NCI-H1092 (cell line): Measurements from ENCODE around the gene AGTRAP.

ENCODE experiments used
- DNase-seq: peaks from one replicate; lab custom pipeline; 2025; lab: John Stamatoyannopoulos, UW

Gene AGTRAP

GRCh38 chr1:11735854-11736745 is at the start of gene AGTRAP:
Gene AGTRAP (plus strand): TSS chr1:11736136. CDS start chr1:11736209, 73 bp downstream.
- peak; percentile 91 for DNase-seq

- no peak for DNase-seq
Measured at GRCh38 chr1:11688506-11688905, 47.4 kb upstream of the AGTRAP start.

- DNase-seq: peak; percentile 29
Measured at GRCh38 chr1:11690397-11691301, 45.3 kb upstream of the AGTRAP start.

- peak; percentile 23 for DNase-seq
Measured at GRCh38 chr1:11691302-11691914, 44.5 kb upstream of the AGTRAP start, which contains the start of gene DRAXIN. Gene DRAXIN (plus strand): TSS chr1:11691710. CDS start chr1:11706259, 14,549 bp downstream.

GRCh38 chr1:11691928-11692711 is 43.8 kb upstream of the AGTRAP start:
- no peak for DNase-seq

GRCh38 chr1:11693024-11693590 is 42.8 kb upstream of the AGTRAP start:
- DNase-seq: no peak

- no peak for DNase-seq
Measured at GRCh38 chr1:11693917-11694316, 42.0 kb upstream of the AGTRAP start.

GRCh38 chr1:11695861-11696260 is 40.1 kb upstream of the AGTRAP start:
- DNase-seq: no peak

GRCh38 chr1:11697188-11697892 is 38.6 kb upstream of the AGTRAP start:
- no peak for DNase-seq

GRCh38 chr1:11697893-11698210 is 38.1 kb upstream of the AGTRAP start:
- DNase-seq: no peak

- DNase-seq: no peak
Measured at GRCh38 chr1:11700601-11701467, 35.1 kb upstream of the AGTRAP start.

GRCh38 chr1:11701551-11701961 is 34.4 kb upstream of the AGTRAP start:
- peak; percentile 53 for DNase-seq

- no peak for DNase-seq
Measured at GRCh38 chr1:11701981-11702803, 33.7 kb upstream of the AGTRAP start.

- DNase-seq: no peak
Measured at GRCh38 chr1:11703357-11704193, 32.4 kb upstream of the AGTRAP start.

GRCh38 chr1:11704194-11704529 is 31.8 kb upstream of the AGTRAP start:
- DNase-seq: no peak

- DNase-seq: peak; percentile 26
Measured at GRCh38 chr1:11704691-11705475, 31.1 kb upstream of the AGTRAP start.

GRCh38 chr1:11705596-11705995 is 30.3 kb upstream of the AGTRAP start:
- no peak for DNase-seq
